Mesenchymal stem cell (in vitro differentiated cells and primary cell): ENCODE results near the gene STX17.
"Not testable (repeated sequence)": the region's sequence is repeated elsewhere in the genome, so short reads cannot be mapped to it uniquely, and the experiment has no call there.

Experiments
- DNase-seq: peaks from one replicate; pipeline ENCODE4 v3.0.0-alpha.2; 2013
- H2AFZ ChIP-seq: one replicate; pipeline ENCODE4 v1.6.1; 2013; ENCODE audit warnings: low read depth, mild to moderate bottlenecking, control low read depth, inconsistent platforms, low read length, moderate library complexity
- H2AK5ac ChIP-seq: 2 replicates; pipeline ENCODE4 v1.6.1; 2013; ENCODE audit warnings: low read length, moderate library complexity, mild to moderate bottlenecking, inconsistent platforms; ENCODE audit not compliant: severe bottlenecking
- H2BK120ac ChIP-seq: one replicate; pipeline ENCODE4 v1.6.1; 2013; ENCODE audit warnings: low read depth, mild to moderate bottlenecking, inconsistent platforms, low read length, moderate library complexity
- H2BK12ac ChIP-seq, 2 experiments: one replicate each; pipeline ENCODE4 v1.6.1; 2013; ENCODE audit warnings: inconsistent platforms in 2 of 2, low read length in 2 of 2, mild to moderate bottlenecking in 2 of 2, moderate library complexity in 2 of 2, control low read depth in 1 of 2
- H2BK15ac ChIP-seq: one replicate; pipeline ENCODE4 v1.6.1; 2013; ENCODE audit warnings: mild to moderate bottlenecking, low read depth, inconsistent platforms; ENCODE audit not compliant: poor library complexity, severe bottlenecking
- H2BK5ac ChIP-seq: 2 replicates; pipeline ENCODE4 v1.6.1; 2013; ENCODE audit warnings: low read depth, mild to moderate bottlenecking, low read length, control low read depth, inconsistent platforms; ENCODE audit not compliant: poor library complexity, severe bottlenecking
- H3K14ac ChIP-seq, 2 experiments: one replicate each; pipeline ENCODE4 v1.6.1; 2013; ENCODE audit warnings: inconsistent platforms in 2 of 2, low read length in 2 of 2, control low read depth in 1 of 2, mild to moderate bottlenecking in 1 of 2, moderate library complexity in 1 of 2
- H3K18ac ChIP-seq, 2 experiments: one replicate each; pipeline ENCODE4 v1.6.1; 2013; ENCODE audit warnings: inconsistent platforms in 2 of 2, low read length in 2 of 2, control low read depth in 1 of 2, low read depth in 1 of 2, mild to moderate bottlenecking in 1 of 2
- H3K23ac ChIP-seq, 2 experiments: one replicate each; pipeline ENCODE4 v1.6.1; 2013; ENCODE audit warnings: inconsistent platforms in 2 of 2, low read length in 2 of 2, mild to moderate bottlenecking in 2 of 2, moderate library complexity in 2 of 2, control low read depth in 1 of 2
- H3K27ac ChIP-seq: 2 replicates; pipeline ENCODE4 v1.5.1; 2013; ENCODE audit warnings: mild to moderate bottlenecking, moderate library complexity, low read length, control low read depth, inconsistent platforms; ENCODE audit not compliant: poor library complexity, severe bottlenecking
- H3K27me3 ChIP-seq, 2 experiments: 2 replicates each; pipeline versions ENCODE4 v1.6.1 to v1.7.0; 2013; ENCODE audit warnings: low read length in 2 of 2, mild to moderate bottlenecking in 2 of 2, moderate library complexity in 2 of 2, control low read depth in 1 of 2, inconsistent platforms in 1 of 2; ENCODE audit not compliant: control insufficient read depth in 1 of 2, insufficient read depth in 1 of 2
- H3K36me3 ChIP-seq, 2 experiments: 2 replicates each; pipeline versions ENCODE4 v1.6.1 to v1.7.0; 2013; ENCODE audit warnings: low read length in 2 of 2, control low read depth in 1 of 2, inconsistent platforms in 1 of 2, low read depth in 1 of 2, mild to moderate bottlenecking in 1 of 2; ENCODE audit not compliant: insufficient read depth in 2 of 2, control insufficient read depth in 1 of 2
- H3K4ac ChIP-seq, 2 experiments: one replicate each; pipeline ENCODE4 v1.6.1; 2013; ENCODE audit warnings: inconsistent platforms in 2 of 2, low read length in 2 of 2, mild to moderate bottlenecking in 2 of 2, moderate library complexity in 2 of 2, control low read depth in 1 of 2, low read depth in 1 of 2
- H3K4me1 ChIP-seq: 2 replicates; pipeline ENCODE4 v1.6.1; 2013; ENCODE audit warnings: low read depth, low read length, control low read depth; ENCODE audit not compliant: control insufficient read depth, insufficient read depth
- H3K4me2 ChIP-seq: 2 replicates; pipeline ENCODE4 v1.6.1; 2013; ENCODE audit warnings: low read length, mild to moderate bottlenecking, inconsistent platforms; ENCODE audit not compliant: poor library complexity, severe bottlenecking
- H3K4me3 ChIP-seq, 2 experiments: 2 replicates each; pipeline versions ENCODE4 v1.5.1 to v1.7.0; 2013; ENCODE audit warnings: low read length in 2 of 2, mild to moderate bottlenecking in 2 of 2, control low read depth in 1 of 2, low read depth in 1 of 2; ENCODE audit not compliant: insufficient read depth in 1 of 2
- H3K79me1 ChIP-seq: replicated peaks from 2 replicates; pipeline ENCODE4 v1.6.1; 2013; ENCODE audit warnings: mild to moderate bottlenecking, control low read depth, low read length, inconsistent platforms; ENCODE audit not compliant: poor library complexity, severe bottlenecking
- H3K9ac ChIP-seq: 2 replicates; pipeline ENCODE4 v1.7.0; 2013; ENCODE audit warnings: mild to moderate bottlenecking, low read length, moderate library complexity
- H3K9me3 ChIP-seq: 2 replicates; pipeline ENCODE4 v1.7.0; 2013; ENCODE audit warnings: mild to moderate bottlenecking, low read length; ENCODE audit not compliant: control insufficient read depth
- H4K8ac ChIP-seq: one replicate; pipeline ENCODE4 v1.6.1; 2013; ENCODE audit warnings: inconsistent platforms, mild to moderate bottlenecking, low read length, moderate library complexity
- H4K91ac ChIP-seq: one replicate; pipeline ENCODE4 v1.6.1; 2013; ENCODE audit warnings: mild to moderate bottlenecking, low read length, inconsistent platforms
- WGBS: methylation state at CpG from one replicate; pipeline ENCODE4 v1.1.7; 2013; ENCODE audit warnings: mixed read lengths; 5-methylcytosine and 5-hydroxymethylcytosine counted together

The STX17 gene

DNA sequence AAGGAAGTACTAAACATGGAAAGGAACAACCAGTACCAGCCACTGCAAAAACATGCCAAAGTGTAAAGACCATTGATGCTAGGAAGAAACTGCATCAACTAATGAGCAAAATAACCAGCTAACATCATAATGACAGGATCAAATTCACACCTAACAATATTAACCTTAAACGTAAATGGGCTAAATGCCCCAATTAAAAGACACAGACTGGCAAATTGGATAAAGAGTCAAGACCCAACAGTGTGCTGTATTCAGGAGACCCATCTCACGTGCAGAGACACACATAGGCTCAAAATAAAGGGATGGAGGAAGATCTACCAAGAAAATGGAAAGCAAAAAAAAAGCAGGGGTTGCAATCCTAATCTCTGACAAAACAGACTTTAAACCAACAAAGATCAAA, 84.1 kb downstream of the STX17 start:
- not testable (repeated sequence) for H3K9me3 ChIP-seq, DNase-seq, H3K14ac ChIP-seq, H3K27ac ChIP-seq, H3K4me3 ChIP-seq, H3K18ac ChIP-seq, H3K79me1 ChIP-seq, H4K8ac ChIP-seq, H2BK15ac ChIP-seq, H3K9ac ChIP-seq, H3K23ac ChIP-seq, H3K27me3 ChIP-seq, H4K91ac ChIP-seq, H2AK5ac ChIP-seq, H3K4ac ChIP-seq, H2BK12ac ChIP-seq, H3K4me2 ChIP-seq, H3K4me1 ChIP-seq, H2BK120ac ChIP-seq, H2AFZ ChIP-seq, H2BK5ac ChIP-seq
- H3K36me3 ChIP-seq: peaks cover 7 to 19% of the 10 kb centered on the region in 2 experiments
- WGBS: 71% methylated on average over 1 of the region's 2 CpGs

DNA sequence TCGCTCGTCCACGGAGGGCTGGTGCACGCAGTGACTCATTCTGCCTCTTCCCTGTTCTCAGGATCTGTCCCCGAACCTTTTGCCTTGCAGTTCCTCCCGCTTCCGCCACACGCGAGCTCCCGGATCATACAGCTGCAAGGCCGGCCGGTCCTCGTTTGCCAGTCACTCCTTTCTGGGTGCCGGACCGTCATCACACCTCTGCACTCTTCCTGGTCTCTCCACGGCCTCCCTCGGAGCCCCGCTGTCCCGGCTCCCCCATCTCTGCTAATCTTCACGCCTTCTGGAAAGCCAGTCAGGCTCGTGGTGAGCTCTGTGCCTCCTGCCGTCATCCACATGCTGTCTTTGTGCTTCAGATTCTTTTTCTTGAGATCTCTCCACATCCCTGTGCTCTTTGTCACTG, 91.8 kb downstream of the STX17 start:
- WGBS: 75% methylated on average over 22 of the region's 22 CpGs
- peaks cover 3% of the 10 kb centered on the region for H3K79me1 ChIP-seq

DNA sequence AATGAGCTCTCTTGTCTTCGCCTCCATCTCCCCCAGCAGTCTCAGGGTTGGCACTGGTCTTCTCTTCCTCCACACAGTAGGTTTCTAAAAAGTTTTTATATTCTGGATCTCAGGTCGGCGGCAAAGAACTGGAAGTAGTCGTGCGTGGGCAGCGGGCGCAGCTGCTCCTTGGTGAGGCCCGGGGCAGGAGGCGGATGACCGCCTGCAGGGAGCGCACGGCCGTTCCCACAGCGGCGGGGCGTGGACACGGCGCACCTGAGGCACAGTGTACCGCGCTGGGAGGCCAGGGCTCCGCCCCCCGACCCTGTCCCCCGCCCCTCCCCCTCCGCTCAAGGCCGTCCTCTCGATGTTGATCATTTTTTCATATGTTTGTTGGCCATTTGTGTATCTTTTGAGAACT, 92.4 kb downstream of the STX17 start:
- peaks cover 1% of the 10 kb centered on the region for H3K4me1 ChIP-seq
- no peaks in the 10 kb centered on the region for H3K27me3 ChIP-seq
- peaks cover 15% of the 10 kb centered on the region for H3K9me3 ChIP-seq
- no peak overlapping the region for H3K4ac ChIP-seq
- H3K4me2 ChIP-seq: no peak overlapping the region
- H3K36me3 ChIP-seq: peaks cover 13 to 32% of the 10 kb centered on the region in 2 experiments
- no peak overlapping the region for H3K27ac ChIP-seq
- peaks cover 3% of the 10 kb centered on the region for H3K79me1 ChIP-seq
- no peak overlapping the region for H2BK120ac ChIP-seq
- H3K14ac ChIP-seq: no peak overlapping the region
- no peak overlapping the region for H2BK12ac ChIP-seq
- no peak overlapping the region for H4K91ac ChIP-seq
- H3K23ac ChIP-seq: no peak overlapping the region
- H4K8ac ChIP-seq: no peak overlapping the region
- H2BK5ac ChIP-seq: no peak overlapping the region
- no peak overlapping the region for H2AK5ac ChIP-seq
- no peak overlapping the region for H3K9ac ChIP-seq
- DNase-seq: no peak
- 98% methylated on average over 16 of the region's 26 CpGs for WGBS
- H2BK15ac ChIP-seq: no peak overlapping the region
- H2AFZ ChIP-seq: no peak overlapping the region
- no peak overlapping the region for H3K4me3 ChIP-seq
- no peak overlapping the region for H3K18ac ChIP-seq

More for the DNA sequence above, 91.8 kb downstream of the STX17 start:
- Histone ChIP-seq H3K14ac (no peak overlapping the region), H3K4me1 (peaks cover 1% of the 10 kb centered on the region), H3K36me3 (peaks cover 7 to 26% of the 10 kb centered on the region in 2 experiments), H2BK5ac (no peak overlapping the region), H3K9ac (no peak overlapping the region), H4K8ac (no peak overlapping the region), H2BK120ac (no peak overlapping the region), H3K18ac (no peak overlapping the region), H2AFZ (no peak overlapping the region), H3K27ac (no peak overlapping the region), H3K9me3 (peaks cover 10% of the 10 kb centered on the region), H4K91ac (no peak overlapping the region), H2BK12ac (no peak overlapping the region), H3K27me3 (no peaks in the 10 kb centered on the region), H2BK15ac (no peak overlapping the region), H3K23ac (no peak overlapping the region), H2AK5ac (no peak overlapping the region), H3K4me2 (no peak overlapping the region), H3K4me3 (no peak overlapping the region), H3K4ac (no peak overlapping the region)
- DNase-seq: no peak

DNA sequence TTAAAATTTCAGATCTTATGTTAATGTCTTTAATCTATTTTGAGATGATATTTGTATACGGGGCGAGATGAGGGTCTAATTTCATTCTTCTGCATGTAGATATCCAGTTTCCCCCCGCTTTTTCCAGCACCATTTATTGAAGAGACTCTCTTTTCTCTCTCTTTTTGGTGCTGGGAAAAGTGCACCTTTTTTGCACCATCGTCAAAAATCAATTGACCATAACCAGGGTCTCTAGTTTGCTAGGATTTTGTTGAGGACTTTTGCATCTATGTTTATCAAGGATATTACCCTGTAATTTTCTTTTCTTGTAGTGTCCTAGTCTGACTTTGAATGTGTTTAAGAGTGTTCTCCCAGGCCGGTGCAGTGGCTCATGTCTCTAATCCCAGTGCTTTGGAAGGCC, 93.3 kb downstream of the STX17 start:
- Histone ChIP-seq H4K8ac (no peak overlapping the region), H3K23ac (no peak overlapping the region), H2BK12ac (no peak overlapping the region)

More for the DNA sequence above, 93.3 kb downstream of the STX17 start:
- Histone ChIP-seq H2BK5ac (no peak overlapping the region), H3K4me2 (no peak overlapping the region), H3K14ac (no peak overlapping the region), H3K4ac (no peak overlapping the region), H3K4me3 (no peak overlapping the region), H2BK15ac (no peak overlapping the region), H3K18ac (no peak overlapping the region), H4K91ac (no peak overlapping the region), H2AFZ (no peak overlapping the region), H3K9me3 (peaks cover 15% of the 10 kb centered on the region), H3K79me1 (peaks cover 7% of the 10 kb centered on the region), H3K4me1 (peaks cover 1% of the 10 kb centered on the region), H3K9ac (no peak overlapping the region), H2AK5ac (no peak overlapping the region), H3K27me3 (no peaks in the 10 kb centered on the region), H3K27ac (no peak overlapping the region), H3K36me3 (peaks cover 19 to 42% of the 10 kb centered on the region in 2 experiments), H2BK120ac (no peak overlapping the region)
- DNase-seq: no peak
- WGBS: 100% methylated on average over 4 of the region's 5 CpGs
